ENCODE results near the gene IGF2. TPM values are rescaled to one million over a fixed set of nuclear protein-coding genes. Genes with fewer than 3 reads are reported as not detected.

IGF2 gene
- total and polyA plus RNA-seq, 2 donors from 2014 or later: 10.2 to 30.5 TPM

- H3K36me3 ChIP-seq (ENCODE audit: control insufficient read depth in 2 of 3, insufficient read depth in 3 of 3, low read length in 3 of 3): no peaks in the 10 kb centered on the region
- no peak overlapping the region for H3K27ac ChIP-seq (ENCODE audit: low read depth in 2 of 2, low read length in 2 of 2)
- H3K9me3 ChIP-seq (ENCODE audit: control insufficient read depth in 2 of 3, insufficient read depth in 1 of 3, low read length in 3 of 3): no peaks in the 10 kb centered on the region
- H3K9ac ChIP-seq (ENCODE audit: low read length in 3 of 3): no peak overlapping the region
- intact Hi-C loops (cut with DNase I): no loop called here
- H3K4me1 ChIP-seq (ENCODE audit: control insufficient read depth in 2 of 3, insufficient read depth in 2 of 3, low read depth in 1 of 3, low read length in 3 of 3): peaks cover 0 to 2% (median 0%) of the 10 kb centered on the region in 3 donors
- no peaks in the 10 kb centered on the region for H3K27me3 ChIP-seq (ENCODE audit: control insufficient read depth, insufficient read depth, low read length)
- no peak overlapping the region for H3K4me3 ChIP-seq (ENCODE audit: low read length in 3 of 3)
- DNase-seq (no peak), FAIRE-seq (no peak)
- TF ChIP-seq, protein P1, sequence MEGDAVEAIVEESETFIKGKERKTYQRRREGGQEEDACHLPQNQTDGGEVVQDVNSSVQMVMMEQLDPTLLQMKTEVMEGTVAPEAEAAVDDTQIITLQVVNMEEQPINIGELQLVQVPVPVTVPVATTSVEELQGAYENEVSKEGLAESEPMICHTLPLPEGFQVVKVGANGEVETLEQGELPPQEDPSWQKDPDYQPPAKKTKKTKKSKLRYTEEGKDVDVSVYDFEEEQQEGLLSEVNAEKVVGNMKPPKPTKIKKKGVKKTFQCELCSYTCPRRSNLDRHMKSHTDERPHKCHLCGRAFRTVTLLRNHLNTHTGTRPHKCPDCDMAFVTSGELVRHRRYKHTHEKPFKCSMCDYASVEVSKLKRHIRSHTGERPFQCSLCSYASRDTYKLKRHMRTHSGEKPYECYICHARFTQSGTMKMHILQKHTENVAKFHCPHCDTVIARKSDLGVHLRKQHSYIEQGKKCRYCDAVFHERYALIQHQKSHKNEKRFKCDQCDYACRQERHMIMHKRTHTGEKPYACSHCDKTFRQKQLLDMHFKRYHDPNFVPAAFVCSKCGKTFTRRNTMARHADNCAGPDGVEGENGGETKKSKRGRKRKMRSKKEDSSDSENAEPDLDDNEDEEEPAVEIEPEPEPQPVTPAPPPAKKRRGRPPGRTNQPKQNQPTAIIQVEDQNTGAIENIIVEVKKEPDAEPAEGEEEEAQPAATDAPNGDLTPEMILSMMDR (IDR thresholded peaks at IDR 0.05; ENCODE audit: borderline replicate concordance, extremely low read depth, insufficient read depth): no peak
These were observed 28.7 kb downstream of the IGF2 start for GRCh38 chr11:2110521-2110920.

DNA sequence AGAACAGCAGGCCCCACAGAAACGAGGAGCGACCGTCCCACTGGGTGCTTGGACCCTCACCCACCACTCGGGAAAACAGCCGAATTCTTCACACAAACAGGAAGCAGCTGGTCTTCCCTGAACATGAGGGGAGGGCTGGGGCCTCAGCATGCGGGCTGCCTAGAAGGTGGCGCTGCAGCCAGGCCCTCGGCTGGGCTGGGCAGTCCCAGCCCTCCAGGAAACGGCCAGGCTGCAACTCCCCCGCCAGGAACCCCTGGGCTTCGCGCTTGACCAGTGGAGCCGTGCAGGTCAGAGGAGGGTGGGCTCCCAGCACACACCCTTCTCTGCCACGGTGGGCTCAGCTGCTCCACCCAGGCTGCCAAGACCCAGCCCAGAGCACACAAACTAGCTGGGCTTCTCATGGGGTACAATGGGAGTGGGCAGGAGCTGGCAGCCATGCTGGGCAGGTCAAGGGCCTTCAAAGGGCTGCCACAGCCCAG lies 29.6 kb downstream of the IGF2 start:
- TF ChIP-seq, protein P1 (IDR thresholded peaks at IDR 0.05; ENCODE audit: borderline replicate concordance, extremely low read depth, insufficient read depth): no peak
- H3K36me3 ChIP-seq (ENCODE audit: control insufficient read depth in 2 of 3, insufficient read depth in 3 of 3, low read length in 3 of 3): no peaks in the 10 kb centered on the region
- no peak overlapping the region for H3K4me3 ChIP-seq (ENCODE audit: low read length in 3 of 3)
- H3K9me3 ChIP-seq (ENCODE audit: control insufficient read depth in 2 of 3, insufficient read depth in 1 of 3, low read length in 3 of 3): no peaks in the 10 kb centered on the region
- no peak overlapping the region for H3K9ac ChIP-seq (ENCODE audit: low read length in 3 of 3)
- peaks cover 0 to 2% (median 0%) of the 10 kb centered on the region in 3 donors for H3K4me1 ChIP-seq (ENCODE audit: control insufficient read depth in 2 of 3, insufficient read depth in 2 of 3, low read depth in 1 of 3, low read length in 3 of 3)
- H3K27ac ChIP-seq (ENCODE audit: low read depth in 2 of 2, low read length in 2 of 2): no peak overlapping the region
- intact Hi-C loops (cut with DNase I): no loop called here
- DNase-seq (peak; percentile 75 to 82 (median 75)), FAIRE-seq (no peak)
- H3K27me3 ChIP-seq (ENCODE audit: control insufficient read depth, insufficient read depth, low read length): no peaks in the 10 kb centered on the region

GRCh38 chr11:2108675-2109491 lies 30.3 kb downstream of the IGF2 start:
- no peaks in the 10 kb centered on the region for H3K36me3 ChIP-seq (ENCODE audit: control insufficient read depth in 2 of 3, insufficient read depth in 3 of 3, low read length in 3 of 3)
- TF ChIP-seq, protein P1 (IDR thresholded peaks at IDR 0.05; ENCODE audit: borderline replicate concordance, extremely low read depth, insufficient read depth): no peak
- H3K27ac ChIP-seq (ENCODE audit: low read depth in 2 of 2, low read length in 2 of 2): no peak overlapping the region
- intact Hi-C loops (cut with DNase I): no loop called here
- H3K4me1 ChIP-seq (ENCODE audit: control insufficient read depth in 2 of 3, insufficient read depth in 2 of 3, low read depth in 1 of 3, low read length in 3 of 3): peaks cover 0 to 2% (median 0%) of the 10 kb centered on the region in 3 donors
- H3K9me3 ChIP-seq (ENCODE audit: control insufficient read depth in 2 of 3, insufficient read depth in 1 of 3, low read length in 3 of 3): no peaks in the 10 kb centered on the region
- FAIRE-seq (no peak), DNase-seq (peak in 2 of 5 donors; percentile 36 to 63)
- no peak overlapping the region for H3K9ac ChIP-seq (ENCODE audit: low read length in 3 of 3)
- no peaks in the 10 kb centered on the region for H3K27me3 ChIP-seq (ENCODE audit: control insufficient read depth, insufficient read depth, low read length)
- H3K4me3 ChIP-seq (ENCODE audit: low read length in 3 of 3): no peak overlapping the region
